SW 1271 (cell line): ENCODE results near the gene AMY2B.
"Not testable (repeated sequence)": the region's sequence is repeated elsewhere in the genome, so short reads cannot be mapped to it uniquely, and the experiment has no call there.

ENCODE experiments used
- DNase-seq, 2 experiments: peaks; one replicate each; lab custom pipeline; 2025; lab: John Stamatoyannopoulos, UW

Gene AMY2B

GRCh38 chr1:103571289-103571688 is at the start of gene AMY2B:
AMY2B (plus strand) TSS chr1:103571589; CDS start chr1:103571603, 14 bp downstream.
- not testable (repeated sequence) for DNase-seq

GRCh38 chr1:103523346-103523745 is 48.0 kb upstream of the AMY2B start:
- no peak for DNase-seq

GRCh38 chr1:103525114-103525606 is 46.2 kb upstream of the AMY2B start:
- peak in 1 of 2 experiments; percentile 44 for DNase-seq

GRCh38 chr1:103525607-103526507 is 45.5 kb upstream of the AMY2B start, which contains the start of gene RNPC3:
RNPC3 (plus strand) TSS chr1:103525699; CDS start chr1:103526071, 372 bp downstream.
- peak; percentile 47 to 76 for DNase-seq

- DNase-seq: no peak
Observed at GRCh38 chr1:103527331-103527730, 44.1 kb upstream of the AMY2B start.

GRCh38 chr1:103529746-103530145 is 41.6 kb upstream of the AMY2B start:
- DNase-seq: no peak

GRCh38 chr1:103538226-103538625 is 33.2 kb upstream of the AMY2B start:
- no peak for DNase-seq

- no peak for DNase-seq
Observed at GRCh38 chr1:103541431-103541830, 30.0 kb upstream of the AMY2B start.

GRCh38 chr1:103546496-103546895 is 24.9 kb upstream of the AMY2B start:
- DNase-seq: no peak

GRCh38 chr1:103547840-103548239 is 23.5 kb upstream of the AMY2B start:
- no peak for DNase-seq

- no peak for DNase-seq
Observed at GRCh38 chr1:103560427-103560826, 11.0 kb upstream of the AMY2B start.

- DNase-seq: not testable (repeated sequence)
Observed at GRCh38 chr1:103561124-103561523, 10.3 kb upstream of the AMY2B start.

- DNase-seq: no peak
Observed at GRCh38 chr1:103561643-103562395, 9.6 kb upstream of the AMY2B start.

GRCh38 chr1:103563056-103563455 is 8.3 kb upstream of the AMY2B start:
- DNase-seq: no peak

- DNase-seq: no peak
Observed at GRCh38 chr1:103569493-103569892, 1.9 kb upstream of the AMY2B start.

GRCh38 chr1:103576065-103576464 is 4.7 kb downstream of the AMY2B start:
- no peak for DNase-seq

- not testable (repeated sequence) for DNase-seq
Observed at GRCh38 chr1:103576784-103577183, 5.4 kb downstream of the AMY2B start.

GRCh38 chr1:103582464-103582863 is 11.1 kb downstream of the AMY2B start:
- DNase-seq: no peak

- no peak for DNase-seq
Observed at GRCh38 chr1:103583887-103584286, 12.5 kb downstream of the AMY2B start.

GRCh38 chr1:103584537-103584936 is 13.1 kb downstream of the AMY2B start:
- DNase-seq: no peak

GRCh38 chr1:103602740-103603139 is 31.4 kb downstream of the AMY2B start:
- not testable (repeated sequence) for DNase-seq

- no peak for DNase-seq
Observed at GRCh38 chr1:103616362-103616761, 45.0 kb downstream of the AMY2B start.
